Activated naive CD4-positive, alpha-beta T cell treated with anti-CD3 and anti-CD28 coated beads, Interleukin-2, amount 50 U/mL, for 24 hours (primary cell): ENCODE measurements around the gene PRKN.

ENCODE experiments used
- H3K27ac Mint-ChIP-seq: one replicate; pipeline ENCODE4 v1.8.0; 2021; ENCODE audit warnings: mild to moderate bottlenecking, mixed read lengths
- H3K27me3 Mint-ChIP-seq: one replicate; pipeline ENCODE4 v1.8.0; 2021; ENCODE audit warnings: mixed read lengths
- H3K36me3 Mint-ChIP-seq: one replicate; pipeline ENCODE4 v1.8.0; 2021; ENCODE audit warnings: mixed read lengths
- H3K4me1 Mint-ChIP-seq: one replicate; pipeline ENCODE4 v1.8.0; 2021; ENCODE audit warnings: mixed read lengths
- H3K4me3 Mint-ChIP-seq: one replicate; pipeline ENCODE4 v1.8.0; 2021; ENCODE audit warnings: mild to moderate bottlenecking, mixed read lengths
- H3K9me3 Mint-ChIP-seq: one replicate; pipeline ENCODE4 v1.8.0; 2021; ENCODE audit warnings: mixed read lengths

The PRKN gene

GRCh38 chr6:162625846-162626540 lies 101.6 kb downstream of the PRKN start:
- Mint-ChIP-seq H3K27me3 (no peaks in the 10 kb centered on the region), H3K9me3 (no peaks in the 10 kb centered on the region), H3K4me1 (no peaks in the 10 kb centered on the region), H3K27ac (no peak overlapping the region), H3K36me3 (peaks cover 7% of the 10 kb centered on the region), H3K4me3 (no peak overlapping the region)

DNA sequence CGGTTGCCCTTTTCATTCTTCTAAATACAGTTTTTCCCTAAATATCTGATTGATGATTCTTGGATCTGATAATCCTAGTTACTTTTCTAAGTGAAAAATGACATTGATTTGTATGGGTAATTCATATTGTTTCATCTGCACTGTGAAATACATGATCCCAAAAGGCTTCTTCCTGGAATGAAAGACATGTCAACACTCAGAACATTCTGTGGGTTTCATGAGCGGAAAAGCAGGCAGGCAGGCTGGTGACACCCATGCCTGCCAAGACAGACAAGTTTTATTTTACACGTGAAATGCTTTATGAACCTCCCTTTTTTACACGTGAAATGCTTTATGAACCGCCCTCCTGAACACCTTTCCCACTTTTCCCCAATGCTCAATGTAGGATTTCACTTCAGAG lies 105.0 kb downstream of the PRKN start:
- Mint-ChIP-seq H3K4me1 (no peaks in the 10 kb centered on the region), H3K27me3 (no peaks in the 10 kb centered on the region), H3K9me3 (no peaks in the 10 kb centered on the region), H3K27ac (no peak overlapping the region), H3K36me3 (peaks cover 5% of the 10 kb centered on the region), H3K4me3 (no peak overlapping the region)

DNA sequence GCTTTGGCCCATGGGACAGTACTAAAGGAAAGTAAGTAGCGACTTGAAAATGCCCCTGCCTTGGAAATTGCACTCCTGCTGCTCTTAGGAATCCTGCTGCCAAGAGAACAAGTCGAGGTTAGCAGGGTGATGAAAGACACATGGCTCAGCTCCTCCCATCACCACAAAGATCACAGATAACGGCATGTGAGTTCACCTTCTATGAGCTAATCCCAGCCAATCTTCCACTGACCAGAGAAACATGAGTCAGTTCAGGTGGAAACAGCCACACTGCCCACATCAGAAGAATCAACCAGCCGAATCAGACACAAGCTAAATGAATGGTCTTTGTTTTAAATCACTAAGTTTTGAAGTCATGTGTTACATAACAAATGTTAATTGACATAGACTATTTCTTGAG lies 106.3 kb downstream of the PRKN start:
- Mint-ChIP-seq H3K27ac (no peak overlapping the region), H3K27me3 (no peaks in the 10 kb centered on the region), H3K9me3 (no peaks in the 10 kb centered on the region), H3K4me3 (no peak overlapping the region), H3K36me3 (peaks cover 5% of the 10 kb centered on the region), H3K4me1 (no peaks in the 10 kb centered on the region)

DNA sequence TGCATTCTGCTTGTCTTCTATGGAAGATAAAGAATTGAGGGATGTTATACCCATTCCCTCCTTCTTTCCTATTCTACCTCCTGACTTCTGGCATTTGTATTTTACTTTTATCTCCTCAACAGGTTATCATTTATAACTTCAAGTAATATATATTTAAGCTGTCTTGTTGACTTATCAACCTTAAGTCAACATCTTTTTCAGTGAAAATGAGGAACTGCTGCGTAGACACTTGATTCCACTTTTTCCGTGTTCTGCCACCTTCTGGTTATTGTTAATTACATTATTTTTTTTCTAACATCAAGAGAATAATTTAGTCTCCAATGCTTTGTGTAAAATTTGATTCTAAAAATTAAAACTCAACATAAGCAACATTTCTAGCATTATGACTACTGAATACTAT lies 107.5 kb downstream of the PRKN start:
- Mint-ChIP-seq H3K9me3 (no peaks in the 10 kb centered on the region), H3K27ac (no peak overlapping the region), H3K36me3 (peaks cover 3% of the 10 kb centered on the region), H3K27me3 (no peaks in the 10 kb centered on the region), H3K4me1 (no peaks in the 10 kb centered on the region), H3K4me3 (no peak overlapping the region)

DNA sequence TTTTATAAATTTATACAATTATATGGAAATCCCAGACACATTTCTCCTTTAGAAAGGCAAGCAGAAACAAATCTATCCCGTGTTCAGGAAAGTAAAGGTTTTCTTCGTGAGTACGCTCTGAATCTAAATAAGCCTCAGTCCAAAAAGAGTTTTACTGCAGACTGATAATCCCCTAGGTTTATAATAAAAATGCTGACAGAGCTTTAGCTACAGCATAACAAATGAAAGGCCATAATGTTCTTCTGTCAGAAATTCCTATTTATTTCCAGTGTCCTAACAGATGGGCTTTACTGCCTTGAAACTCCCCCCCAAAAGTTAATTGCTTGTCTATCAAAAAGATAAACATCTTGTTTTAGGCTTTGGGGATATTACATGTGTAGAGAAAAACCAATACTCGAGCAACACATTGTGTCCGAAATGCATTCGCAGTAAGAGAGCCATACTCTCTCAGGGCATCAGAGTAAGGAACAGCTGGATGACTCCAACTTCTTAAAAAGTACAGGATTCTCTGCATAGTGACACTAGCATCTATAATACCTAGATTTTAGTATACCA lies 109.0 kb downstream of the PRKN start:
- Mint-ChIP-seq H3K4me1 (no peaks in the 10 kb centered on the region), H3K4me3 (no peak overlapping the region), H3K9me3 (no peaks in the 10 kb centered on the region), H3K36me3 (peaks cover 3% of the 10 kb centered on the region), H3K27ac (no peak overlapping the region), H3K27me3 (no peaks in the 10 kb centered on the region)

DNA sequence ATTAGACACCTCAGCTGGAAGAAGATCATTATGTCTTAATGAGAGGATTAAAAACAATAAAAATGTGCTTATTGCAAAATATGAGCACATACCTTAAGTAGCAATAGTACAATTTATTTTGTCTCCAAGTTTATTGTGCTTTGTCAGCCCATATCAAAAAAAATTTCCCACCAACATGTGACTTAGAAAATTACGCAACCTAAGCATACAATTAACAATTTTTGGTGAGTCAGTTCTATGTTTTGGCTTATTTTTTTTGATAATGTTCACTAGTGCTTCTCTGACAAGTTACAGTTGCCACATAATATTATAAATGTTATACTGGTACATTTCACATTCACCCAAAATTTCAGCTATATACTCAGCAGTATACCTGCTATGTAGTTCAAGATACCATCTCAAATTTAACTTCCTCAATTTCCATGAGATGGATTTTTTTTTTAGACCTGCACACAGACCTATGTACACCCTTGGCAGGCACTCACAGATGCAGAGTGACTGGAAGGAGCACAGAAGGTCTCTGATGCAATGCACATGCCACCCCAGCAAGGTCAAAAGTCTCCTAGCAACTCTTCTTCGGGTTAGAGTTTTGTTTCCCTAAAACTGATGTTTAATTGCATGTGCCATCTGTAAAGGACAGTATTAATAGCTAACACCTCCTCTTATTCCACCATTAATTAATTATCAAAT lies 112.4 kb downstream of the PRKN start:
- Mint-ChIP-seq H3K36me3 (peaks cover 2% of the 10 kb centered on the region), H3K9me3 (no peaks in the 10 kb centered on the region), H3K4me1 (no peaks in the 10 kb centered on the region), H3K27ac (no peak overlapping the region), H3K27me3 (no peaks in the 10 kb centered on the region), H3K4me3 (no peak overlapping the region)

DNA sequence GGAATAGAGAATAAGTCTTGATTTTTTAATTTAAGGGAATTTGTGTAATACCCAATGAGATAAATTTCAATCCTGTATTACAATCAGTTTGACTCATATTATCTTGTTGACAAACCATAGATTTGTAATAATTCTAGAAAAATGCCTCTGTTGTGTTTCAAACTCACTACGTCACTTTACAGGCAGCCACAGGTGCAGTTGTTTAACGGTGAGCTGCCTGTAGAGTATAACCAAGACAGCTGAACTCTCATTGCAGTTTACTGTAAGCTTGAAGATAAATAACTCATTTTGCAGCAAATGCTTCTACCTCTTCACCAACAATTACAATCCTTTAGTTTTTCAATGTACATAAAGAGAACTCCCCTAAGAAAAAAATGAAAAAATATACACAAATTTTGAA lies 114.3 kb downstream of the PRKN start:
- no peaks in the 10 kb centered on the region for H3K9me3 Mint-ChIP-seq
- no peaks in the 10 kb centered on the region for H3K4me1 Mint-ChIP-seq
- peaks cover 2% of the 10 kb centered on the region for H3K36me3 Mint-ChIP-seq
- H3K27ac Mint-ChIP-seq: no peak overlapping the region
- no peaks in the 10 kb centered on the region for H3K27me3 Mint-ChIP-seq
- H3K4me3 Mint-ChIP-seq: no peak overlapping the region

- Mint-ChIP-seq H3K36me3 (peaks cover 2% of the 10 kb centered on the region), H3K27ac (no peak overlapping the region), H3K4me3 (no peak overlapping the region), H3K4me1 (no peaks in the 10 kb centered on the region), H3K27me3 (no peaks in the 10 kb centered on the region), H3K9me3 (no peaks in the 10 kb centered on the region)
Measured at GRCh38 chr6:162612613-162613012, 115.0 kb downstream of the PRKN start.

DNA sequence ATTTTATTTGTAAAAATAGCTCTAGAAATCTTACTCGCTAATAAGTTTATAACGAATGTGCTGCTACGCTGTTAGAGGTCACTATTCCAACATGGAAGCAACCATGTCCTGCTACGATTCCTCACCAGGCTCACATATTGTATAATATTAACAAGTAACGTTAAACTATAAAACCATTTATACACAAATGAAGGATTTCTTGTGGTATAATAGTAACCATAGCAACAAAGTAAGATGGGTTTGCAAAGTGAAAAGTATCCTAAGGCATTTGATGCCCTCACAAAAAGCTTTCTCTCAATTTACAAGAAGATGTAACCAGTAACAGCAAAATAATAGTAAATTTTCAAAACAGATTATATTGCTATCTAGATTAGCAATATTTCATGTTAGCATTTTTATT lies 117.2 kb downstream of the PRKN start:
- no peaks in the 10 kb centered on the region for H3K9me3 Mint-ChIP-seq
- H3K27ac Mint-ChIP-seq: no peak overlapping the region

DNA sequence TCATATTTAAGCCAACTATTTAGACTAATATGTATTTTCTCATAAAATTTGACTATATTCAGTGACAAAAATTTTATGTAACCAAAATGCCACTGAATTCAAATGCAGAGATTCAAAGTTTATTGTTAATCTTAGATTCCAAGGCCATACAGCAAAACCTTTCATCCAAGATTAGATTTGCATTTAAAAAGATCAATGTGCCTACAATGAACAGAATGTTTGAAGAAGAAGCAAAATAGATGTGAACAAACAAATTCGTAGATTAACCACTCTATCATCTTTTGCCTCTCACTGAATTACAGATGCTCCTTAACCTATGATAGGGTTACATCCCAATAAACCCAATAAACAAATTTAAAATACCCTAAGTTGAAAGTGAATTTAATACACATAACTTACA lies 121.7 kb downstream of the PRKN start:
- no peak overlapping the region for H3K27ac Mint-ChIP-seq
- no peaks in the 10 kb centered on the region for H3K9me3 Mint-ChIP-seq
- no peaks in the 10 kb centered on the region for H3K4me1 Mint-ChIP-seq
- no peaks in the 10 kb centered on the region for H3K27me3 Mint-ChIP-seq
- no peaks in the 10 kb centered on the region for H3K36me3 Mint-ChIP-seq
- no peak overlapping the region for H3K4me3 Mint-ChIP-seq

More for the DNA sequence above, 117.2 kb downstream of the PRKN start:
- peaks cover 2% of the 10 kb centered on the region for H3K36me3 Mint-ChIP-seq
- H3K4me3 Mint-ChIP-seq: no peak overlapping the region
- no peaks in the 10 kb centered on the region for H3K4me1 Mint-ChIP-seq
- H3K27me3 Mint-ChIP-seq: no peaks in the 10 kb centered on the region

GRCh38 chr6:162603231-162604015 lies 124.1 kb downstream of the PRKN start:
- Mint-ChIP-seq H3K9me3 (no peaks in the 10 kb centered on the region), H3K27ac (no peak overlapping the region), H3K36me3 (no peaks in the 10 kb centered on the region), H3K27me3 (no peaks in the 10 kb centered on the region), H3K4me3 (no peak overlapping the region), H3K4me1 (no peaks in the 10 kb centered on the region)

GRCh38 chr6:162602759-162603158 lies 124.8 kb downstream of the PRKN start:
- Mint-ChIP-seq H3K9me3 (no peaks in the 10 kb centered on the region), H3K27ac (no peak overlapping the region), H3K4me1 (no peaks in the 10 kb centered on the region), H3K36me3 (no peaks in the 10 kb centered on the region), H3K27me3 (no peaks in the 10 kb centered on the region), H3K4me3 (no peak overlapping the region)

- H3K27ac Mint-ChIP-seq: no peak overlapping the region
- H3K9me3 Mint-ChIP-seq: no peaks in the 10 kb centered on the region
- no peaks in the 10 kb centered on the region for H3K4me1 Mint-ChIP-seq
- H3K27me3 Mint-ChIP-seq: no peaks in the 10 kb centered on the region
- no peaks in the 10 kb centered on the region for H3K36me3 Mint-ChIP-seq
- H3K4me3 Mint-ChIP-seq: no peak overlapping the region
Measured at GRCh38 chr6:162596676-162597075, 130.9 kb downstream of the PRKN start.

GRCh38 chr6:162591517-162591916 lies 136.0 kb downstream of the PRKN start:
- H3K4me3 Mint-ChIP-seq: no peak overlapping the region
- no peaks in the 10 kb centered on the region for H3K27me3 Mint-ChIP-seq
- H3K36me3 Mint-ChIP-seq: no peaks in the 10 kb centered on the region
- H3K4me1 Mint-ChIP-seq: no peaks in the 10 kb centered on the region
- H3K9me3 Mint-ChIP-seq: no peaks in the 10 kb centered on the region
- no peak overlapping the region for H3K27ac Mint-ChIP-seq

- no peak overlapping the region for H3K4me3 Mint-ChIP-seq
- no peaks in the 10 kb centered on the region for H3K4me1 Mint-ChIP-seq
- H3K27ac Mint-ChIP-seq: no peak overlapping the region
- no peaks in the 10 kb centered on the region for H3K9me3 Mint-ChIP-seq
- H3K27me3 Mint-ChIP-seq: no peaks in the 10 kb centered on the region
- H3K36me3 Mint-ChIP-seq: no peaks in the 10 kb centered on the region
Measured at GRCh38 chr6:162581988-162582780, 145.4 kb downstream of the PRKN start.
